ENCODE data around the gene WNT8B. TPM values are rescaled to one million over a fixed set of nuclear protein-coding genes. Genes with fewer than 3 reads are reported as not detected.

The WNT8B gene
- total RNA-seq, 1 experiment from 2014 or later: 0.29 TPM

GRCh38 chr10:100468978-100469377 is 6.2 kb downstream of the WNT8B start:
- Histone ChIP-seq H3K4me3 (ENCODE audit: low read length) (no peak overlapping the region), H3K27me3 (ENCODE audit: low read length) (peaks cover 42% of the 10 kb centered on the region), H3K9me2 (replicated peaks; ENCODE audit: low read length) (no peaks in the 10 kb centered on the region), H3K9me3 (ENCODE audit: low read length) (no peaks in the 10 kb centered on the region), H2AFZ (ENCODE audit: low read length) (no peak overlapping the region), H3K9ac (ENCODE audit: low read length) (no peak overlapping the region), H4K20me1 (ENCODE audit: low read length) (no peaks in the 10 kb centered on the region), H3K4me1 (ENCODE audit: insufficient read depth, low read length) (no peaks in the 10 kb centered on the region), H3K27ac (ENCODE audit: low read length) (no peak overlapping the region), H3K36me3 (ENCODE audit: low read depth, low read length) (no peaks in the 10 kb centered on the region), H3K4me2 (ENCODE audit: low read length) (no peak overlapping the region), H3F3A (ENCODE audit: low read length, unreplicated experiment) (no peaks in the 10 kb centered on the region), H3K79me2 (ENCODE audit: low read length) (no peaks in the 10 kb centered on the region)
- intact Hi-C loops (cut with micrococcal nuclease): no loop called here
- CTCF ChIA-PET: interaction anchor here (1.0 kb wide), 1 partner anchor 13 kb away, joined by 3 read pairs; no protein-coding TSS in a partner anchor
- no peak for TF ChIP-seq EZH2 (IDR thresholded peaks at IDR 0.05; ENCODE audit: low read length, unreplicated experiment)
- TF ChIP-seq, protein P1, sequence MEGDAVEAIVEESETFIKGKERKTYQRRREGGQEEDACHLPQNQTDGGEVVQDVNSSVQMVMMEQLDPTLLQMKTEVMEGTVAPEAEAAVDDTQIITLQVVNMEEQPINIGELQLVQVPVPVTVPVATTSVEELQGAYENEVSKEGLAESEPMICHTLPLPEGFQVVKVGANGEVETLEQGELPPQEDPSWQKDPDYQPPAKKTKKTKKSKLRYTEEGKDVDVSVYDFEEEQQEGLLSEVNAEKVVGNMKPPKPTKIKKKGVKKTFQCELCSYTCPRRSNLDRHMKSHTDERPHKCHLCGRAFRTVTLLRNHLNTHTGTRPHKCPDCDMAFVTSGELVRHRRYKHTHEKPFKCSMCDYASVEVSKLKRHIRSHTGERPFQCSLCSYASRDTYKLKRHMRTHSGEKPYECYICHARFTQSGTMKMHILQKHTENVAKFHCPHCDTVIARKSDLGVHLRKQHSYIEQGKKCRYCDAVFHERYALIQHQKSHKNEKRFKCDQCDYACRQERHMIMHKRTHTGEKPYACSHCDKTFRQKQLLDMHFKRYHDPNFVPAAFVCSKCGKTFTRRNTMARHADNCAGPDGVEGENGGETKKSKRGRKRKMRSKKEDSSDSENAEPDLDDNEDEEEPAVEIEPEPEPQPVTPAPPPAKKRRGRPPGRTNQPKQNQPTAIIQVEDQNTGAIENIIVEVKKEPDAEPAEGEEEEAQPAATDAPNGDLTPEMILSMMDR (conservative IDR thresholded peaks at IDR 0.05; ENCODE audit: low read depth, low read length): no peak
- no peak for TF ChIP-seq EZH2phosphoT487 (IDR thresholded peaks at IDR 0.05; ENCODE audit: borderline replicate concordance, low read length)
- no TSS peak for BruUV-seq (replicated peaks)
- no peak for DNase-seq
- POLR2A ChIA-PET (ENCODE audit: unreplicated experiment): no interaction called here
- no peak for ATAC-seq

GRCh38 chr10:100469756-100470155 is 6.9 kb downstream of the WNT8B start:
- Histone ChIP-seq H3K4me2 (ENCODE audit: low read length) (no peak overlapping the region), H2AFZ (ENCODE audit: low read length) (no peak overlapping the region), H3K4me3 (ENCODE audit: low read length) (no peak overlapping the region), H3K9me3 (ENCODE audit: low read length) (no peaks in the 10 kb centered on the region), H3K79me2 (ENCODE audit: low read length) (no peaks in the 10 kb centered on the region), H3K27me3 (ENCODE audit: low read length) (peaks cover 34% of the 10 kb centered on the region), H3K36me3 (ENCODE audit: low read depth, low read length) (no peaks in the 10 kb centered on the region), H3K9me2 (replicated peaks; ENCODE audit: low read length) (no peaks in the 10 kb centered on the region), H3F3A (ENCODE audit: low read length, unreplicated experiment) (no peaks in the 10 kb centered on the region), H3K9ac (ENCODE audit: low read length) (no peak overlapping the region), H4K20me1 (ENCODE audit: low read length) (no peaks in the 10 kb centered on the region), H3K27ac (ENCODE audit: low read length) (no peak overlapping the region), H3K4me1 (ENCODE audit: insufficient read depth, low read length) (no peaks in the 10 kb centered on the region)
- ChIA-PET POLR2A (ENCODE audit: unreplicated experiment) (no interaction called here), CTCF (no interaction called here)
- ATAC-seq (no peak), DNase-seq (no peak)
- TF ChIP-seq EZH2 (IDR thresholded peaks at IDR 0.05; ENCODE audit: low read length, unreplicated experiment) (no peak), EZH2phosphoT487 (IDR thresholded peaks at IDR 0.05; ENCODE audit: borderline replicate concordance, low read length) (no peak)
- TF ChIP-seq, protein P1 (conservative IDR thresholded peaks at IDR 0.05; ENCODE audit: low read depth, low read length): no peak
- intact Hi-C loops (cut with micrococcal nuclease): no loop called here
- no TSS peak for BruUV-seq (replicated peaks)

DNA sequence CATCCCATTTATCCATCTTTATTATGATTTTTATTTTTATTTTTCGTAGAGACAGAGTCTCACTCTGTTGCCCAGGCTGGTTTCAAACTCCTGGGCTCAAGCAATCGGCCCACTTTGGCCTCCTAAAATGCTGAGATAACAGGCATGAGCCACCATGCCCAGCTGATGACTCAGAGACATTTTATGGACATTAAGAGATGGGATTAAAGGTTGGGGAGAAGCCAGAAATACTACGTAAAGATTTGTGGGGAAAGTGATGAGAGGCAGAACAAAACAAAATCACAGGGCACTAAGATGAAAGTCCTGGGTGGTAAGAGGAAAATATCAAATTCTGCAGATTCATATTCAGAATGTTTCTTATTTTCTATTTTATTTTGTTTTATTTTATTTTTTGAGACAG is 7.6 kb downstream of the WNT8B start:
- H3K4me3 ChIP-seq (ENCODE audit: low read length): no peak overlapping the region
- intact Hi-C loops (cut with micrococcal nuclease): no loop called here
- BruUV-seq (replicated peaks): no TSS peak
- POLR2A ChIA-PET (ENCODE audit: unreplicated experiment): no interaction called here
- TF ChIP-seq EZH2phosphoT487 (IDR thresholded peaks at IDR 0.05; ENCODE audit: borderline replicate concordance, low read length) (no peak), EZH2 (IDR thresholded peaks at IDR 0.05; ENCODE audit: low read length, unreplicated experiment) (no peak)
- TF ChIP-seq, protein P1 (conservative IDR thresholded peaks at IDR 0.05; ENCODE audit: low read depth, low read length): no peak
- no peak overlapping the region for H3K4me2 ChIP-seq (ENCODE audit: low read length)
- no peaks in the 10 kb centered on the region for H3F3A ChIP-seq (ENCODE audit: low read length, unreplicated experiment)
- H2AFZ ChIP-seq (ENCODE audit: low read length): no peak overlapping the region
- DNase-seq: peak; percentile 54
- no peak for ATAC-seq
- no peak overlapping the region for H3K9ac ChIP-seq (ENCODE audit: low read length)
- H3K27me3 ChIP-seq (ENCODE audit: low read length): peaks cover 28% of the 10 kb centered on the region
- H3K79me2 ChIP-seq (ENCODE audit: low read length): no peaks in the 10 kb centered on the region
- H3K36me3 ChIP-seq (ENCODE audit: low read depth, low read length): no peaks in the 10 kb centered on the region
- H3K9me2 ChIP-seq (replicated peaks; ENCODE audit: low read length): no peaks in the 10 kb centered on the region
- no peaks in the 10 kb centered on the region for H3K9me3 ChIP-seq (ENCODE audit: low read length)
- no peaks in the 10 kb centered on the region for H4K20me1 ChIP-seq (ENCODE audit: low read length)
- no peaks in the 10 kb centered on the region for H3K4me1 ChIP-seq (ENCODE audit: insufficient read depth, low read length)
- H3K27ac ChIP-seq (ENCODE audit: low read length): no peak overlapping the region
- CTCF ChIA-PET: no interaction called here

Data from PC-3 (cell line).